SIG-M5 treated with dmso at 0.1 percent for 504 hours (cell line): ENCODE results near the gene ALDOA.

Source experiments
- DNase-seq: peaks from one replicate; lab custom pipeline; 2025; ENCODE audit not compliant: unreplicated experiment; lab: John Stamatoyannopoulos, UW

The ALDOA gene

DNA sequence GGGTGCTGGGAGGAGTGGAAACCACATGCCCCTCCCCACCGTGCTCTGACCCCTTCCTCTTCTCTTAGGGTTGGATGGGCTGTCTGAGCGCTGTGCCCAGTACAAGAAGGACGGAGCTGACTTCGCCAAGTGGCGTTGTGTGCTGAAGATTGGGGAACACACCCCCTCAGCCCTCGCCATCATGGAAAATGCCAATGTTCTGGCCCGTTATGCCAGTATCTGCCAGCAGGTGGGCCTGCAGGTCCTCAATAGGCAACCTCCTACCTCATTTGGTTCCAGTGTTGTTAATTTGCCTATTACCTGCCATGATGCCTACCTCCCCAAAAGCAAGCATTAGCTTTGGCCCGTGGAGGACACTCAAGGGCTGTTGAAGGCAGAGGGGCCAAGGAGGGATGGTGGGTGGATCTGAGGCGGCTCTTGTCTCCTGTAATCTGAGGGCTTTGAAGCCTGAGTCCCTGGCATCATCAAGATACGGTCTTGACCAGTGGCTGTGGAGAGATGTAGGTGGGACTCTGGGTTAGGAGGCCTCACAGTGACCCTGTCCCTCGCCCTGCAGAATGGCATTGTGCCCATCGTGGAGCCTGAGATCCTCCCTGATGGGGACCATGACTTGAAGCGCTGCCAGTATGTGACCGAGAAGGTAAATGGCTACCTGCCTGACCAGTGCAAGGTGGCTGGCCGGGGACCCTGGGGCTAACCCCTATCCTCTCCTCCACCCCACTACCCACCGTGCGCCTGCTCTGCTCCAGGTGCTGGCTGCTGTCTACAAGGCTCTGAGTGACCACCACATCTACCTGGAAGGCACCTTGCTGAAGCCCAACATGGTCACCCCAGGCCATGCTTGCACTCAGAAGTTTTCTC is 3.4 kb downstream of the ALDOA start:
- DNase-seq, result peak; percentile 30

DNA sequence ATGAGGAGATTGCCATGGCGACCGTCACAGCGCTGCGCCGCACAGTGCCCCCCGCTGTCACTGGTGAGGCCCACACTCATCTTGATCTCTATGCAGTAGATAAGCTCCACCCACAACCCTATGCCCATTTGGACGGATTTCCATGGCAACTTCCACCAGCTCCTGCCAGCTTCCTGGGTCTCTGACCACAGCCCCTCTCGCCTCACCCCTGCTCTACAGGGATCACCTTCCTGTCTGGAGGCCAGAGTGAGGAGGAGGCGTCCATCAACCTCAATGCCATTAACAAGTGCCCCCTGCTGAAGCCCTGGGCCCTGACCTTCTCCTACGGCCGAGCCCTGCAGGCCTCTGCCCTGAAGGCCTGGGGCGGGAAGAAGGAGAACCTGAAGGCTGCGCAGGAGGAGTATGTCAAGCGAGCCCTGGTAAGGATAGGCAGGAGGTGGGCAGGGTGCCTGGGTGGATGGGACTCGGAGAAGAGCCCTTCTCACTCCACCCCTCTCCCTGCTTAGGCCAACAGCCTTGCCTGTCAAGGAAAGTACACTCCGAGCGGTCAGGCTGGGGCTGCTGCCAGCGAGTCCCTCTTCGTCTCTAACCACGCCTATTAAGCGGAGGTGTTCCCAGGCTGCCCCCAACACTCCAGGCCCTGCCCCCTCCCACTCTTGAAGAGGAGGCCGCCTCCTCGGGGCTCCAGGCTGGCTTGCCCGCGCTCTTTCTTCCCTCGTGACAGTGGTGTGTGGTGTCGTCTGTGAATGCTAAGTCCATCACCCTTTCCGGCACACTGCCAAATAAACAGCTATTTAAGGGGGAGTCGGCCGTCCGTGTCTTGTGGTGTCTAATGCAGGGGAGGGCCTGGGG is 4.3 kb downstream of the ALDOA start:
- no peak for DNase-seq

DNA sequence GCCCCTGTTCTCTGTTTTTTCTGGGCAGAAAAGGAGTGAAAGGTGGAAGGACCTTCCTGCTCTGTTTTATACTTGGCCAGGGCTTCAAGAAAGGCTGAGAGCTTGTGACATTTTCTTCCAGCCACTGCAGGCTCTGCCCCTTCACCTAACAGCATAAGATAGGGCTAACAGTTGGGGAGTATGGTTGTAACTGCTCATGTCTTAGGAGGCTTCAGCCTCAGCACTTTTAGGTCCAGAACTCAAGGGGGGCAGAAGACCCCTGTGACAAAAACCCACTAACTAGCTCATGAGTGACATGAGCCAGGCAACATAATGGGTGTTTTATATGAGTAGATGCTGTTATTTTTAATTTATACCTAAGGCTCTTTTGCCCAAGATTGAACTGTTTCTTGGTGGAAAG is 4.9 kb downstream of the ALDOA start:
- DNase-seq, result no peak

DNA sequence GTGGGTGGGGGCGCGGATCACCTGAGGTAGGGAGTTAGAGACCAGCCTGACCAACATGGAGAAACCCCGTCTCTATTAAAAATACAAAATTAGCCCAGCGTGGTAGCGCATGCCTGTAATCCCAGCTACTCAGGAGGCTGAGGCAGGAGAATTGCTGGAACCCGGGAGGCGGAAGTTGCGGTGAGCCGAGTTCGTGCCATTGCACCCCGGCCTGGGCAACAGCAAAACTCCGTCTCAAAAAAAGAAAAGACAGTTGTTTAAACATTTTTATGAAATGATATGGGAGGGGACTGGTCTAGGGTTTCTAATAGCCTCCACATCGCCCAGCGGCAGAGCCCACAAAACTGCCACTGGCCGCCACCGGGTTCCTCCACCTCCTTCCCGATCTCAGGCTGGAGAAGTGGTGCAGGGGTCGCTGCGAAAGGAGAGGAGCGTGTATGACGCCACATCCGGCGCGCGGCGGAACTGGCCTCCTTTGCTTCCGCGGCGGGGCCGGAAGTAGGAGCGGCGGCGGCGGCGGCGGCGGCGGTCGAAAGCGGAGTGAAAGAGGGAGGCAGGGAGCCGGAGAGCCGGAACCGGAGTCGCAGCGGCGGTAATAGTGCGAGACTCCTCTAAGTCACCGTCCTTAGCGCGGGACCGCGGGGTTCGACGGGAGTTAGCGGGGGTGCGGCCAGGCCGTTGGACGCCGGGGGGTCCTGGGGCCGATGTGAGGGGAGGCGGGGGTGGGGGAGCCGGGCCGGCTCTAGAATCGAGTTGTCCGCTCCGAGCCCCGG is 10.1 kb downstream of the ALDOA start, which contains the start of gene PPP4C:
Gene PPP4C, plus strand, starts transcription at position 492 of the 773 bp plus-strand sequence. CDS start 384 bp downstream, outside the sequence.
- peak; percentile 85 for DNase-seq

DNA sequence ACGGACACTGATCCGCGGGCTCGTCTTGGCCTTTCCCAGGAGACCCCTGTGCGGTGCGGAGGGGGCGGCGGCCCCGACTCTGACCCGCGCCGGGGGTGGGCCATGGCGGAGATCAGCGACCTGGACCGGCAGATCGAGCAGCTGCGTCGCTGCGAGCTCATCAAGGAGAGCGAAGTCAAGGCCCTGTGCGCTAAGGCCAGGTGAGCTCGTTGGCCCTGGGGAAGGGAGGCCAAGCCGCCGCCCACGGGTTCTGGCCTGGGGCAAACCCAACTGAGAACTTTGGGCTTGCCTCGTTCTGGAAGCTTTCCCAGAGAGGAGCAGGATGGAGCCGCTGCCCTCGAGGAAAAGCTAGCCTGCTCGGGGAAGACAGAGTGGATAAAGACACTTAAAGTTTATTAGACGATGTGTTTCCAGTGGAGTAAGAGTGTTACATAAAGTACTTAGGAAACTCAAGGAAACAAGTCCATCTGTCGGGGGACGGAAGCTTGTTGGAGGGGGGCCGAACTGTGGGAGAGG is 10.8 kb downstream of the ALDOA start:
- DNase-seq, result no peak

DNA sequence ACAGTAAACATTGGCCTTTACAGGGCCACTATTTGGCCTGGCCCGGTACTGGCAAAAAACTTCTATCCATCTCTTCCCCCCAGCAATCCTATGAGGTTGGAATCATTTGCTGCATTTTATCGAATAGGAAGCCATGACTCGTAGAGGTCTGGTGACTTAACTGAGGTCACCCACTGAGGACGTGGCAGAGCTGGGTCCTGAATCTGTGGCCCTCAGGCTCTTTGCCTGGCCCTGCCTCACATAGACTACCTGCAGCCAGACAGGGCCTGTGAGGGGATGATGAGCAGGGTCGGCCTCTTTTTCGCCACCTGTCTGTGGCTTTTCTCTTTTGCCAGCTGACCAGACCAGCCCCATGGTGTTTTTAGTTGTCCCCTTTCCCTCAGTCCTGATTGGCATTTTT is 12.1 kb downstream of the ALDOA start:
- DNase-seq, result no peak

DNA sequence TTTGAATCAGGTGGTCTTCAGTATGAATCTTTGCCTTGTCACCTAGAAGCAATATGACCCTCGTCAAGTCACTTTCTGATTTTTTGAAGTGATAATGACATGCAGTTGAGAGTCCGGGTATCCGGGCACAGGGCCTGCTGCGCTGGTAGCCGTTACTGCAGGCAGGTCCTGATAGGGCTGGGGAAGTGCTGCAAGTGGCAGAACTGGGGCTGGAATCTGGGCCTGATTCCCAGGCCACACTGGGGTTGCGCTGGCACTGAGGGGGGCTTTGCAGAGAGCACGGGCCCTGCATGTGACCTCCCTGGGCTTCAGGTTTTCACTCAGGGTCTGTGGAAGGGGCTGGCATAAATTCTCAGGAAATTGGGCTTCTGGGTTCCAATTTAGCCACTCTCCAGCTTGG is 13.2 kb downstream of the ALDOA start:
- DNase-seq, result no peak

DNA sequence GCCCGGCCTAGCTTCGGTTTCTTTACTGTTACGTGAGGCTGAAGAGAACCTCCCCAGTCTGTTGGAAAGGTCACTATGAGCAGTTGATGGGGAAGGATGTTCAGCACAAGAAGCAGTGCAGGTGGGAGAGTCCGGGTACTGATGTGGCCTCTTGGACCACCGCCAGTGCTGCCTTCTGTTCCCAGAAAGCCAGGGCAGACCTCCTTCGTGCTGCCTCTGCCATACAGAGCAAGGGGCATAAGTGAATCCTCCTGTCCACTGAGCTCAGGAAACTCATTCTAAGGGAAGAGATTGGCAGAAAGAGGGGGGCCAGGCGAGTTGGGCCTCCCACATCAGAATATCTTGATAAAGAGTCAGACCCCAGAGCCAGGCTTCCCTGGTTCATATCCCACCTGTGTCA is 13.9 kb downstream of the ALDOA start:
- DNase-seq, result no peak

DNA sequence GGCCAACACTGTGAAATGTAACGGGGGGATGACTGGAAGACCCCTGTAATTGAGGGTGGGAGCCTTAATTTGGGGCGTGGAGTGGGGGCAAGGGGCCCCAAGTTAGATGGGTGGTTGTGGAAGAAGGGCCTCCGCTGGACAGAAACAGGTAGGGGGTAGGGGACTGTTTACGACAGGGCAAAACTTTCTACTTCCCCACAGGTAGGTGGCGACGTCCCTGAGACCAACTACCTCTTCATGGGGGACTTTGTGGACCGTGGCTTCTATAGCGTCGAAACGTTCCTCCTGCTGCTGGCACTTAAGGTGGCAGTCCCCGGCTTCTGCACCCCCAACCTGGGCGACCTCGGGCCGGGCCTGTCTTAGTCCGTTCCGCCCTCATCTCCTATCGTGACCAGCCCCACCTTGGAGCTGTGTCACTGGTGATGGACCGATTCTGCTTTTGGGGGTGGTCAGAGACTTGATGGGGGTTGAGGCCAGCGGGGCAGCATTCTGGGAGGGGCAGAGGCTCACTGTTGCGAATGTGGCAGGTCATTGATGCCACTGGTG is 17.1 kb downstream of the ALDOA start:
- DNase-seq, result no peak

DNA sequence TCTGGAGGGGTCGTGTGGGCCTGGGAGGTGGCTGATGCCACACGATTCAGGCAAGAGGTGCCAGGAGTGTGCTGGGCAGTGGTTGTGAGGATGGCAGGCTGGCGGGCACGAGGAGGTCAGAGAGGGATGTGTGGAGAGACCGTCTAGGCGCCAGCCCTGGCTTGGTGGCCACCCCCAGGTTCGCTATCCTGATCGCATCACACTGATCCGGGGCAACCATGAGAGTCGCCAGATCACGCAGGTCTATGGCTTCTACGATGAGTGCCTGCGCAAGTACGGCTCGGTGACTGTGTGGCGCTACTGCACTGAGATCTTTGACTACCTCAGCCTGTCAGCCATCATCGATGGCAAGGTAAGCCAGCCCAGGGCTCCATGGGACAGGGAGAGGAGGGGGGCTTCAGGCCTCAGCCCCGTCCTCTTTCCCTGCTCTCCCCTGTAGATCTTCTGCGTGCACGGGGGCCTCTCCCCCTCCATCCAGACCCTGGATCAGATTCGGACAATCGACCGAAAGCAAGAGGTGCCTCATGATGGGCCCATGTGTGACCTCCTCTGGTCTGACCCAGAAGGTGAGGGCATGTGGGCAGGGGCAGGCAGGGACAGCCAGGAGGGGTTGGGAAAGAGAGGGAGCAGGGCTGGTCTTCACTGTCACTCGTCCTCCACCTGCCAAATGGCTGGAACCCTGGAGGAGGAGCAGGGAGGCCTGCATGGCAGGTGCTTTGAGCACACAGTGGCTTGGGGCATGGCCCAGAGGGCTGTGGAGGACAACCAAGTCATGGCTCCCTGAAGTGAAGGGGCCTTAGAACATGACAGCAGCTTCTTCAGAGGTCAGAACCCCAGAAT is 17.9 kb downstream of the ALDOA start:
- DNase-seq, result no peak

DNA sequence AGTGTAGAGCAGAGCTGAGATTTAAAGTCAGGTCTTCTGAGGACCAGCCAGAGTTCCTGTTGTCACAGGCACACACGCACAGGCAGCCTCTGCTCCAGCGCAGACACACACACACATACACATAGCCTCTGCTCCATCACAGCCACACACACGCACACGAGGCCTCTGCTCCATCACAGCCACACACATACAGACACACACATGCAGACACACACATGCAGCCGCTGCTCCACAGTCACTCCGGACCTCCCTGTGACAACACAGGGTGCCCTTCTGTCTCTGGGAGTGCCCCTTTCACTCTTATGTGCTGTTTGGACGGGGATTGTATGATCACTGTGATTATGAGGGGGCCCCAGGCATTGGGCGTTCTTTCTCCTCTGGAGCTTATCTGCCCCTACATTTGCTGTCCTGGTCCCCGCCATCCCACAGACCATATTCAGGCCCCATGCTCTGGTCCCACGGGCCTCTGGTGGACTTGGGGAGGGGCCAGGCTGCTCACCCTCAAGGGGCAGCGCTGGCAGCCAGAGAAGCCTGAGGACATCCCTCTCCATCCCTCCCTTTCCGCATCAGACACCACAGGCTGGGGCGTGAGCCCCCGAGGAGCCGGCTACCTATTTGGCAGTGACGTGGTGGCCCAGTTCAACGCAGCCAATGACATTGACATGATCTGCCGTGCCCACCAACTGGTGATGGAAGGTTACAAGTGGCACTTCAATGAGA is 18.7 kb downstream of the ALDOA start:
- no peak for DNase-seq

DNA sequence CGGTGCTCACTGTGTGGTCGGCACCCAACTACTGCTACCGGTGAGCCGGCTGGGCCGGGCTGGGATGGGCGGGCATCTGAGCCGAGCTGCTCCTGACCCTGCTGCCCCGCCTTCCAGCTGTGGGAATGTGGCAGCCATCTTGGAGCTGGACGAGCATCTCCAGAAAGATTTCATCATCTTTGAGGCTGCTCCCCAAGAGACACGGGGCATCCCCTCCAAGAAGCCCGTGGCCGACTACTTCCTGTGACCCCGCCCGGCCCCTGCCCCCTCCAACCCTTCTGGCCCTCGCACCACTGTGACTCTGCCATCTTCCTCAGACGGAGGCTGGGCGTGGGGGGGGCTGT is 19.2 kb downstream of the ALDOA start:
- no peak for DNase-seq

DNA sequence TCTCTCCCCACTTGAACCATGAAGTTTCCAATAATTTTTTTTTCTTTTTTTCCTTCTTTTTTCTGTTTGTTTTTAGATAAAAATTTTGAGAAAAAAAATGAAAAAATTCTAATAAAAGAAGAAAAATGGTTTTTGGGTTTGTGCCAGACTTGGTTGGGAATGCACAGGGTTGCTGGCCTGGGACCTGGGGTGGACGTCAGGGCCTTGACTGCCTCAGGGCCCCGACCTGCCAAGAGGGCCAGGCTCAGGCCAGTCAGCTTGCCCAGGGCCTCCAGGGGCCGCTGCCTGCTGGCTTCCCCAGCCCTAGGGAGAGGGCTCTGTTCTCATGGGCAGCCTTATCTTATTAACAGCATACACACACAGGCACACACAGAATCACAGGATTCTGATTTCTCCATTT is 19.7 kb downstream of the ALDOA start:
- DNase-seq, result no peak

DNA sequence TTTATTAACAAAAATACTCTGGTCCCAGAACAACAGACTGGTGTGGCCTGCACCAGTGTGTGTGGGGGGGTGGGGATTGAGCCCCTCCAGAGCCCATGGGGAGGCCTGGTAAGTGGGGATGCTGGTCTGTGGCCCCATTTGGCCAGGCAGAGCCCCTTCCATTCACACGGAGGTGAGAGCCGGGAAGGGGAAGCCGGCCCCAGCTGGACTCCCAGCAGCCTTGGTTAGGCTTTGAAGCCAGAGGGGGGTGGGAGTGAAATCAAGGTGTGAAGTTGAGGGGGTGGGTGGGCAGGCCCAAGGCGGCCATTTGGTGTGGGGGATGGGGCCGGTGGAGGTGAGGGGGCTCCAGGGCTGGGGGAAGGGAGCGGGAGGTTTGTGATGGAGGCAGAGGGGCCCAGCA is 20.3 kb downstream of the ALDOA start:
- no peak for DNase-seq

DNA sequence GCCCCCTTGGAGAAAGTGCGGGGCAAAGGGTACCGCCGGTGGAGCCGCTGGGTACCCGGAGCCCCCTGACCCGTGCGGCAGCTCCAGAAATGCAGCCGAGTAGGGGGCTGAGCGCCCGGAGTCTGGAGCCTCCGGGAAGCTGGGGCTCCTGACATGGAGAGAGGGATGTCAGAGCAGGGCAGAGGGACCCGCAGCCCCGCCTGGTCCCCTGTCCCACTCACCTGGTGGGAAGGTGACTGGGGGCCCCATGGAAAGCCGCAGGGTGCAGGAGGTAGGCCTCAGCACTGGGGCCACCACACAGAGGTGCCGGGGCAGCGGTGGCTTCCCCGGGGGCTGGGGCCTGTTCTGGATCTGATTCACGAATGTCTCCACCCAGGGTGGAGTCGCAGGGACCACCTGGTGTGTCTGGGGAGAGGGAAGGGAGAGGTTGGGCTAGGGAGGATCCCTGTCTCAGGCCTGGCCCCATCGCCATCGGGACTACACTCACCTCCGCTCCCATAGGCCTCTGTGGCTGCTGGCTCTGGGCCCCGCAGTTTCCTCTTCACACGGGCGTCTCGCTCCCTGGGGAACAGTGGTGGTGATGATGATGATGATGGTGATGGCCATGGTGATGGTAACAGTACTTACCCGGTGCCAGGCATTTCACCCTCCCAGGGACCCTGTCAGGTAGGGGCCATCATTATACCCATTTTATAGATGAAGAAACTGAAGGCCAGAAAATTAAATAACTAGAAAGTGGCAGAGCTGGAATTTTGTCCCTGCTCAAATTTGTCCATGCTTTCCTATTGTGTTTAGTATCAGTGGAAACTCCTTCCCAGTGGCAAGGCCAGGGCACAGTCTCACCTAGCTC is 21.0 kb downstream of the ALDOA start:
- DNase-seq, result no peak

DNA sequence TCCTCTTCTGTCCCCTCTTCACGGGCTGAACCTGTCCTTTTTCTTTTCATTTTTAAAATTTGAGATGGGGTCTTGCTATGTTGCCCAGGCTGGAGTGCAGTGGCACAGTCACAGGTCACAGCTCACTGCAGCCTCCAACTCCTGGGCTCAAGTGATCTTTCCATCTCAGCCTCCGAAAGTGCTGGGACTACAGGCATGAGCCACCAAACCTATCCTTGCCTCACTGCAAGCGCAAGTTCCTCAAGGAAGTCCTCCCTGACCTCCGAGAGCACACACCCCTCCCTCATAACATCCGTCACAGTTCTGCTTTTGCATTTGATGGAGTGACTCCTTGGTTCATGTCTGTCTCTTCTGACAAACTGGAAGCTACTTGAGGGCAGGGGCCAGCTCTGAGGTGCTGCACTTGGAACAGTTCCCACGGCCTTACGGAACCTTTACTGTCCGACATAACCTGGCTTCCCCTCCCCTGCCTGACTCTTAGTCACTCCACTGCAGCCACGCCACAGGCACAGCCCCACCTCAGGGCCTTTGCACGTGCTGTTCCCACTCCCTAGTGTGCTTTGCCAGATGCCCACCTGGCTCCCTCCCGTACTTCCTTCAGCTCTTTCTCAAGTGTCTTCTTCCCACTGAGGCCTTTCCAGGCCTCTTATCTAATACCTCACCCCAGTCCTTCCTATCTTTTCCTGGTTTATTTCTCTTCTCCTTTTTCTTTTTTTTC is 21.8 kb downstream of the ALDOA start:
- DNase-seq, result peak; percentile 54

DNA sequence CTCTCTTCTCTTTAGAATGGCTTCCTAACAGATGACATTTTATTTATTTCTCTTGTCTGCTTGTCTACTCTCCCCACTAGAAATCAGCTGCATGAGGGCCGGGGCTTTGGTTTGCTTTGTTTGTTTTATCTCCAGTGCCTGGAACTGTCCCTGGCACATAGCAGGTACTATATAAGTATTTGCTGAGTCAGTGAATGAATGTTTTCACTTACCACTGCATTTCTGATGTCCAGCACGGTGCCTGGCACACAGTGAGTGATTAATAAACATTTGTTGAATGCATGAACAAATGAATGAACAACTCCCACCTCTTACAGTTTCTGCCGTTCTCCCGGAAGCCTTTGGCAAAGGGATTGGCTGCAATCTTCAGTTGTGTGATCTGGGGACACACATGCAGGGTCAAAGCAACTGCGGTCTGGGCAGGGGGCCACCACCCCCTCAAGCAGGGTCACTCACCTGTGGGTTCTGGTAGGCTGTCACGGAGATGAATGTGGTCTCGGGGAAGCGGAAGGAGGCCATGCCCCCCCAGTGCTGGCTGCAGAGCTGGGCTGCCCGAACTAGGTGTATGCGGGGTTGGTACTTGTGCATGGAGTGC is 22.8 kb downstream of the ALDOA start:
- DNase-seq, result no peak
